GM18507 (cell line): Measurements from ENCODE around the gene GLI3.

Experiments
- DNase-seq: peaks from one replicate; pipeline ENCODE4 v3.0.0; 2011; ENCODE audit warnings: low read depth; ENCODE audit not compliant: insufficient read length; ENCODE audit errors: extremely low spot score
- FAIRE-seq: peaks from 2 replicates; lab custom pipeline; 2011; peaks lifted over from hg19 to GRCh38; lab: Jason Lieb, UNC

Gene GLI3

DNA sequence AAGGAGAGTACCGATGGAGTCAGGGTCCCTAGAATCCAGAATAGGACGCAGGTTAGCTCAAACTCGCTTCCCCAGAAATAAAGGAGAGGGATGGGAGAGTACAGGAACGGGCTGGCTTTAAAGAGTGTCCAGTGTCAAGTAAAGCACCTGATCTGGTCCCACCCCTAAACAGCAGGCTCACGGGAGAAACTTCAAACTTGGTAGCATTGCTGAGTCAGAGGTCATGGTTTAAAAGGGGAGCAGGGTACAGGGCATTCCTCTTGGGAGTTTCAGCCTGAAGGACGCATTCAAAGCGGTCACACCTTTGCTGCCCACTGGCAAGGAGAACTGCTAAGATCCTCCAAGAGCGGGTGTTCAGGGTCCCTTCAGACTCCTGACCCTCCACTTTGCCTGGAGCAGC, 140.7 kb downstream of the GLI3 start:
- DNase-seq (no peak), FAIRE-seq (no peak)

DNA sequence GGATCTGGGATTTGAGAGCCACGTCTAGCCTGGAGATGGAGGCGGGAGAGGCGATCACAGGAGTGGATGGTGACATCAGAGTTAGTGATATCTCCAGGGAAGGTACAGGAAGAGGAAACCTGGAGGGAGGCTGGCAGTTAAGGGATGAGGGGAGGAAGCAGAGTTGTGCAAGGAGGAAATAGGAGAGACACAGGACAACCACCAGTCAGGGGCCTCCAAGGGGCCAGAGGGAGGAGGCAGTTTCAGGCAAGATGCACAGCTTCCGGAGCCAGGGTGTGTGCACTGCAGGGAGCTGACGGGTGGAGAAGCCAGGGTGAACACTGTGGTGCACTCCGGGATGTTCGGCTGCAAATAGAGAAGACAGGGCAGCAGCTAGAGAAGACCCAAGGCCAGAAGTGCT, 141.2 kb downstream of the GLI3 start:
- no peak for FAIRE-seq
- no peak for DNase-seq

DNA sequence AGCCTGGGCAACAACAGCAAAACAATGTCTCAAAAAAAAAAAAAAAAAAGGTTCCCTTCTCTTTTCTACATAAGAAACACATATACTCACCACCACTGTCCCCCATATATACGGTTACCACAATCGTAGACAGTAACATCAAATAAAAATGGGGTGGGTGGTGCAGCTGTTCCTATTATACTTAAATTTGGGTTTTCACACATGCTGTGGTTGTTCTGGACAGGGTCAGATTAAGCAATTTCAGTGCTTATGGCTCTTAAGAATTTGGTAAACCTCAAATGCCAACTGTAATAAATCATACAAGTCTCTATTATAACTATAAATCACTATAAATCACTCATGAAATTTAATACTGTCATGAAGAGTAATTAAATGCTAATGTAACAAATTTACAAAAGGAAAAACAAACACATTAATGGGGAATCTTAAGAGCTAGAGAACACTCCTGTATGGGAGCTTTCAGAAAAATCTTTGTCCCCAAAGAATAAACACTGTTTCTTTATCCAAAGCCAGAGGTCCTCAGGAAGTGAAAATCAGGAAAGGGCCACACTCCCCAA, 143.6 kb downstream of the GLI3 start:
- DNase-seq (no peak), FAIRE-seq (no peak)

DNA sequence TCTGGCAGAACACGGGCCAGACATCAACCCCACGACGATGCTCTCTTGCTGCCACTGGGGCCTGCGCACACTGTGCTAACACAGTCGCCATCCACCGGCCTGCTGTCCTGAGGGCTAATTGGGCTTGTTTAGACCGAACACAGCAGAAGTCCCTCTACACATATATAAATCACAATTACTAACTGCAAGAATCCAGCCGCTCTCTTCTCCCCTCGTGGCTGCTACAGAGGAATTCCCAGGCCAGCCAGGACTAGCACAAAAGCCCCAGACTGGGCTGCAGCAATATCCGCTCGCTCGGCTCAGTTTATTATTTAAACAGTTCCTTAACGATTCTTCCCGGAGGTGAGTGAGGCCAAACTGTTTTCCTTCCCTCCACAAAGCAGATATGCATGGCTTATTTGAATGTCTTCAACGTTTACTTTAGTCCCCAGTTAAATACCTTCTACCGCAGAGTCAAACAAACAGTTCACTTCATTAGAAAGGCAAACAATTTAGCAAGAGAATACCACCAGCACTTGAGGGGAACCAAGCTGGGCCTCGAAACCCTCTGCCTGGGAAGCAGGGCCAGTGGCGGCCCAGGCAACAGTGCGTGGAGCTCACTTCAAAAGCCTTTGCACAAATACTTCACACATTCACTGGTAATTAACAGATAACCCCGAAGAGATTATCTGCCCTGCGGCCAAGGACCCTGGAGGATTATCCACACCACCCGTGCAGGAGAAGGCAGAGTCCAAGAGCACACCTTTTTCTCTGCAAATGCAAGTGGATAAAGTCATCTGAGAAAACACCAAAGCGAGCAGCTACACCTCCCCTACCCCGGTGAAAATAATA, 145.3 kb downstream of the GLI3 start:
- no peak for FAIRE-seq
- no peak for DNase-seq

DNA sequence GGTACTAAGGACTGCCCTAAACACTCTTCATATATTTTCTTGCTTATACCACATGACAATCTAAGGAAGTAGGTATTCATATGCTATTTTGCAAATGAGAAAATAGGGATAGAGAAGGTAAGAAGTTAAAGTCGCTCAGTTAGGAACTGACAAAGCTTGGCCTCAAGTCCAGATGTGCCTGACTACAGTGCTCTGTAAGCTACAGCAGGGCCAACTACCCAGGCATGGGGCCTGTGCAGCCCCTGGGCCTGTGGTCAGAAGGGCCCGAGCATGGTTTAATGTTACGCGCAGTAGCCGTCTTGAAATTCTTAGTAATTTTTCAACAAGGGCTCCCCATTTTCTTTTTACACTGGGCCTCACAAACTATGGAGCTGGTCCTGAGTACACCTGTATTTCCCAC, 146.2 kb downstream of the GLI3 start:
- FAIRE-seq (no peak), DNase-seq (no peak)

DNA sequence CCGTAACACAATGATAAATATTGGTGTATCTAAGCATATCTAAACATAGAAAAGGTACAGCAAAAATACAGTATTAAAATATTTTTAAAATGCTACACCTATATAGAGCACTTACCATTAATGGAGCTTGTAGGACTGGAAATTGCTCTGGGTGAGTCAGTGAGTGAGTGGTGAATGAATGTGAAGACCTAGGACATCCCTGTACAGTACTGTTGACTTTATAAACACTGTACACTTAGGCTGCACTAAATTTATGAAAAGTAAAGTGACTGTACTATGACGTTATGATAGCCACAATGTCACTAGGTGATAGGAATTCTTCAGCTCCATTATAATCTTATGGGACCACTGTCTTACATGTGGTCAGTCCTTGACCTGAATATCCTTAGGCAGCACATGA, 147.0 kb downstream of the GLI3 start:
- DNase-seq: no peak
- FAIRE-seq: no peak

DNA sequence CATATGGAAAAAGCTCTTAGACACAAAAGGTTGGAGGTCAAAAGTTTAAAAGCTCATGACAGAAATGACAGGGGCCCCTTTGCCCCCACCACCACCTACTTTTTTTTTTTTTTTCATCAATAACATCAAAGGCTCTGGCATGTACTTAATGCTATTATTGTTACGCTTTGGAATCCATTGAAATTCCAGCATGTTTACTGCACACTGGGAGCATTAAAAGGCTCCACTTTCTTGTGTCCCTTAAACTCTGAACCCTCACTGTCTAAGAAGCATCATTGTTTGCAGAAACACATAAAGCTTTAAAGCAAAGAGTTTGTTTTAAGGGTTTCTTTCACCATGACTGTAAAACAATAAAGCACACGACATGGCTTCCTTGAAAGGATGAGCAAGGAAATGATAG, 149.4 kb downstream of the GLI3 start:
- DNase-seq (no peak), FAIRE-seq (no peak)

DNA sequence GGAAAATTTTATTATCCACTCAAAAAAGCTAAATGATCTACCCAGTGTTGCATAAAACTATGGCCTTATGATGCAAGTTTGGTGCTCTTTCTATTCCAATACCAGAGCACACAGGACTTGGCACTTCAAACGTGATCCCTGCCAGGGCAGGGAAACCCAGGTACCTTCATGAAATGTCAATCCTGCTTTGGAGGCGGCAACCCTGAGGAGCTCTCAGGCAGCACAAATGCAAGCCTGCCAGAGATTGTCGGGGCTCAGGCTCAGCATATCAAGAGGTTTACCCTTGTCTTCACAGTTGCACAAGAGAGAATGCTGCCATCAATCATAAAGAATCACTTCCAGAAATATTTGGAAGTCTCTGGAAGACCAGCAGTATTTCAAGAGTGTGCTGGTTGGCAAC, 151.5 kb downstream of the GLI3 start:
- FAIRE-seq: no peak
- DNase-seq: no peak

DNA sequence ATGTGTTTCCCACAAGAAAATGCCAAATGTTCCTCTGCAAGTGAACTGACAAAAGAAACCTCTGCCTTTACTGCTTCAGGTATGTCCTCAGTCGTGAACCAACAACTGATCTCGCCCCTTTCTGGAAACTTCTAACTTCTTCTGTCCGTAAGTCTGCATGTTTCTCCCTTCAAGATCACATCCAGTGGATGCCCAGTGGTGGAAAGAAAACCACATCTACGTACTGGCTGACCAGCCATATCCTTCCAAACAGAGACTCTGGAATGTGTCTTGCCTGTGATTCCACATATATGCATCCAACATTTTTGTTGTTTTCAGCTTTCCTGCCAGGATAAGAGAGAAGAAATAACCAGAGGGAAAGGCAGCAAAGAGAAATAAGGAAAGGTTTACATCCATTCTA, 152.7 kb downstream of the GLI3 start:
- DNase-seq: no peak
- no peak for FAIRE-seq

DNA sequence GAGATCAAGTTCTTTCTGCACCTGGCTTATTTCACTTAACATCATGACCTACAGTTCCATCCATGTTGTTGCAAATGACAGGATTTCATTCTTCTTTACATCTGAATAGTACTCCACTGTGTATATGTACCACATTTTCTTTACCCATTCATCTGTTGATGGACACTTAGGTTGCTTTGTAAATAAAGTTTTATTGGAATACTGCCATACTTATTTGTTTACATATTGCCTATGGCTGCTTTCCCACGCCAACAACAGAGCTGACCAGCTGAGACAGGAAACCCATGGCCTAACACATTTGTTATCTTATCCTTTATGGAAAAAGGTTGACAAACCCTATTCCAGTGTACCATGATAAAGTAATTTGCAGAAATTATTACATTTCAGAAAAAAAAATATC, 153.7 kb downstream of the GLI3 start:
- FAIRE-seq: no peak

DNA sequence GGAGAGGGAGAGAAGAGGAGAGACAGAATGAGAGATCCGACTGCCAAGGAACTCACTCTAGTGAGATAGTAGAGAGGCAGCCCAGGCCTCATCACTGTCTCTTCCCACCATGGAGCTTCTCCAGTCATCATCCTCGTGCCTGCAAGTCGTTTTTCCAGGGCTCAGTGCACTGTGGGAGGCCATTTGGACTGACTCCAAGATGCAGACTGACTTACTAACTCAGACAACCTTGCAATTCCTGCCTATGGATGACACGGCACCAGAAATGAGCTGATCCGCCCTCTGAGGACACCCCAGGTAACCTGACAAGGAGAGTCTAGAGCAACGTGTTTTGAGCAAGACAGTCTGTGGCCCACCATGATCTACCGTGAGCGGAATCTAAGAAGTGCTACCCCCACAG, 154.9 kb downstream of the GLI3 start:
- FAIRE-seq: no peak
- no peak for DNase-seq

More for the DNA sequence above, 153.7 kb downstream of the GLI3 start:
- no peak for DNase-seq

DNA sequence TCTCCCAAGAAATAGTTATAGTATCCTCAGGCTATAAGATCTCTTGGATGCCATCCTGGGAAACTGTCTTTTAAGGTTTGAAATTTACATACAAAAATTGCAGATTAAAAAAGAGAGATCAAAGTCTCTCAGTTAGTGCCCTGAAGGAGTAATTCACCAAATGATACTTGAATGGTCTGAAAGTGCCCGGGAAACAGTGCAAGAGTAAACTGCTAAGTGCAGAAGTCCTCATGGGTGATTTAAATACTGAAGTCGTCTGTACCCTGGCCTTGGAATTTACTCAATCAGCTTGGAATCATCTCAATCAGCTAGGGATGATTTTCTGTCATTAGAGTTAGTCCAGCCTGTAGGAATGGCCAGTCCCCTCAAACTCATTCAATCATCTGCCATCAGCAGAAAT, 155.3 kb downstream of the GLI3 start:
- no peak for FAIRE-seq
- no peak for DNase-seq

DNA sequence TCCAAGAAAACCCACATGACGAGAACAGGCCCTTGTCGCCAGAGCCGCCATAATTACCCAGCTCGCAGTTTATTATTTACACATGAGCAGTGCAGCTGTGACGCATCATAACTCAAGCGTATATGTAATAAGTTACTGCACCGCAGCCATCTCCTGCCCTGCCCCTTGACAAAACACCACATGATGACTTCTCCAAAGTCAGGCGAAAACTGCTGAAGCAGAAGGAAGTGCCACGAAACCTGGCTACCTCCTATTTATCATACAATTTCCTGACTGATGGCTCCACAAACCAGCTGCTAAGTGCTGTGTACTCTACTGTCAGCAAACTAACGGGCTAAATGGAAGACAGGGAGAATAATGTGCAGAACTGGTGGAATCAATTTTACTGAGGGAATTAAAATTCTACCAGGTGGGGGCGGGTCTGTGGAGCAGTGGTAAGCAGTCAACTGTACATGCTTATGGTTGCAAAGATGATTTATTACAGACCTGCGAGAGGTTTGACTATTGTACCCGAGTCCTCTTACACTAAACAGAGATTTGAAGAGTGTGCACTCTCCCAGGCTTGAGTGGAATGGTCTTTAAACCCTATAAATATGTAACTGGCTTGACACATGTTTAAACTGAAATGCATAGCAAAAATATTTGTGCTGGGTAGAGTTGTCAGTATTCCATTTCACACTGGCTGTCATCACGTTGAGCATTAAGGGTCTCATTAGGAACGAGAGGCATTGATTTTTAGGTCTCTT, 156.0 kb downstream of the GLI3 start:
- FAIRE-seq (no peak), DNase-seq (no peak)

DNA sequence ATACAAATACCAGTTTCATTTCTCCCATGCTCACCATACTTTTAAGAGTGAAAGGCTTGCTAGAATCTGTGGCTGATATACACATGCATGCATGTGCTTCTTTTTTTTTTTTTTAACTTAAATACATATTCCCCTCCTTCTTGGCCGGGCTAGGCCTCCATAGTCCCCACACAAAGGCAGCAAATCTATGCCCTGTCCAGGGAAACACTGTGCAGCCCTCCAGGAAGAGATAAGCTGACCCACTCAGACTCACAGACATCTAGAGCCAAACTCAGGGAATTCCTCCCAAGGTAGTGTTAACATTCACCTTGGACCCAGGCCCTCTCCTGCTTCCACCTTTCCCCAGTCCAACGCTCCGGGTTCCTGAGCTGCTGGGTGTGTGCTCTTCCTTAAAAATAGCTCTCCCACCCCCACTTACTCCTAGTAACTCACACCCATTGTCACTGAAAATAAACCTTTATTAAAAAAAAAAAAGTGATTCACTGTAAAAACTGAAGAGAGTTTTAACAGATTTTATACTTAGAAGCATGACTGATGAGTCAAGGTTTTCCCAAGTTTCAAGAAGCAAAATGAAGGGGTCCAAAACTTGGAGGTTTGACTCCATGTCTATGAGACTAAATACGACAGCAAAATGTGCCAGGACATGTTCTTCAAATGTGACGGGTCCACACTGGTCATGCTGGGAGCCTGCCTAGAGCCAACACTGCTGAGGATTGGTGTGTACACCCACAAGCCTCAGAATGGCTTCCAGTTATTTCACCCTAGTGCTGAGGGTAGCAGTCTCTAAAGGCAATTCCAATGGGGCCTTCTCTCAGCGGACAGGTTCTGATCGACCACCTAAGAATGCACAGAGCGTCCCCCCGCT, 159.5 kb downstream of the GLI3 start:
- DNase-seq (no peak), FAIRE-seq (no peak)

DNA sequence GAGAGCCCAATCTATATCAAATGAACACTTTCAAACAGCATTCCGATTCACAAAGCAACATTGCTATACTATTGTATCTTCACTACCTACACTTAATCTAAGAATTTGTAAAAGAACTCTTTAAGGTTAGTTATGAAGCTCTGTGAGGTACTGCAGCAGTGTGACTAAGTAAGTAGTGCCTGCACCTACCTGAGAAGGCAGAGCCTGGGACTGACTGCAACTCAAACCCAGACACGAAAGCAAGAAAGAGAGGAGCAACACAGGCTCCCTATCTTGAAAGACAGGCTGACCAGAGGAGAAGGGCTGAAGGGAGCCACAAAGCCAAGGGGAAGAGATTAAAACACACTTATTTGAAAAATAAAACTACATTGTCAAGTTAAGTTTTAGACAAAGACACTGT, 160.1 kb downstream of the GLI3 start:
- FAIRE-seq: no peak
- DNase-seq: no peak

DNA sequence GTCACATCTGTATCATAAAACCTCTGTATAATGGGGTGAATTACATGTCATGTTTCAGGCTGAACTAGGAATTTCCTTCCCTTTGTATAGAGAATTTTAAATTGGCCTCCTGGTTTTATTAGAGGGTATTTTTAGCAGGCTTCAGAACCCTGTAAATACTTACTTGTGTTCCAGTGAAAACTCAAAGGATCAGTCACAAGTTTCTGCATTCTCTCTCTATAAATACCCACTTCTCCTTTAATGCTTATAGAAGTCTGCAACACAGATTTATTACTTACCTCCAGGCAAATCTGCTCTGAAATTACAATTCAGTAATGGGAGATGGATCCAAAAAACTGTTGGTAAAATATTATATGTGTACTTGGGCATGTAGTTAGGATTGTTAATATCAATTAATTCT, 161.6 kb downstream of the GLI3 start:
- FAIRE-seq (no peak), DNase-seq (no peak)

DNA sequence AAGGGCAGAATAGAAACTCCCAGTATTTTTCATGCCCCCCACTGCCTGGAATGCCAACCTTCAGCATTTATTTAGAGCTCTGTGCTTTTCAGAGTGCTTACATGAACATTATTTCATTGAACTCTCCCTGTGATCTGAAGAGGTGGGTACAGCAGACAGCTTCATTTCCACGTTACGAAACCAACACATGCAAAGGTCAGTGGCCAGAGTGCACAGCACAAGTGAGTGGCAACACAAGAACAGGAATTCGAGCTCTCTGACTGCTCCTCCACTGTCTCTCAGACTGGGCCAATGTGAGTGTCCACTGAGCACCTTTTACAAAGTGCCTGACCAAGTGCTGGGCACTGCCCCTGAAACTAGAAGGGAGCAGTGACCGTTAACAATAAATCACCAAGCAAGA, 162.9 kb downstream of the GLI3 start:
- DNase-seq (no peak), FAIRE-seq (no peak)

DNA sequence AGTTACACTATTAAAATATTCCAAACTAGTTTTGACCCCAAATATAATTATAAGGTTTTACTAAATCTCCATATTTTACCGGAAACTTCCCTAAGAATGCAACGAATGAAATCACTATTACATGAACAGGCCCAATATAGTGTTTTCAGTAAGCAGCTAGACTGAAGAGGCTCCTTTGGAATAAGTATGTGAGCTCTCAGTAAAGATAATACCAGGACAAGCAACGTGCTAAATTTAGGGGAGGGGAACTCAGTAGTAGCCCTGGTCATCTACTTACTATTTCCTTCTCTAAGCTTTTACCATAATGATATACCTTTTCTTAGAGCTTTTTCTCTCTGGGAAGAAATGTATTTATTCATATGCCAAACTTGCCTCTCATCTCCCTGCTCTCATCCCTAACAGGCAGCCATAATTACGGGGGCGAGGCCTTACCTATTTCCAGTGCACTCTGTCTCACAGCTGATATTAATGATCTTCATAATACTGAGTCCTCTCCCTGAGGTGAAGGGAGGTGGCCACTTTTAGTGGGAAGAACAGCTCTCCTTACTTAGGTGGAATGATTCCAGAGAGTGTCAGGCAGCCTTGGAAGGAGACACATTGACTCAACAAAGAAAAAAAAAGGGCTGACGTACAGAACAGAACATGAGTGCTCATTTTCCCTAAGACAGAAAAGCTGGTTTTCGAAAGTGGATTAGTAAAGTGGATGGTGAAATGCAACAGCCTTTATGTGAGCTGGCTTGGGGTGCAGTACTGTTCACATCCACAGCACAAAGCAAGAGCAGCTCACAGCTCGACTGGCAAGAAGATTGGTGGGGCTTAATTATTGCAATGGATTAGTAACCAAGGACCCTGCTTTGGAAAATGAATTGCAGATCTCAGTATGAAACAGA, 165.4 kb downstream of the GLI3 start:
- DNase-seq (no peak), FAIRE-seq (no peak)

DNA sequence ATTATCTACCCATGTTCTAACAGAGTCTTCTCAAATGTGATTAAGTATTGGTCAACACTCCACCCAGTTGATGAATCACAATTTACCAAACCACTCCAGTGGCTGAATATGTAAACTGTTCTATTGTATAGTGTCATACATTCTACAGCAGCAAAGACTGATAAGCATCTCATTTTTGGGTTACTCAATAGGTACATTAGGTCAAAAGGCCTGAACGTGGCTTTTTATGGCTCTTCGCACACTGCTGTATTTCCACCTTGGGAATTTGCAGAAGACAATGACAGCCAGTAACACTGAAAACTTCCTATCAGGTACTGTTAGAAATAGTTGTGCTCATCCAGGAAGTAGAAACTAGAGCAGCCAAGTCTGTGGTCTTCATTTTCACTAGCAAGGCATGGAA, 166.9 kb downstream of the GLI3 start:
- DNase-seq: no peak

More for the DNA sequence above, 166.9 kb downstream of the GLI3 start:
- FAIRE-seq: no peak
